GM10248 (cell line): ENCODE measurements around the gene RAD51B.

Experiments used
- CTCF ChIA-PET: fragments of 300-600 bp; sonication (Branson Sonifier 250); formaldehyde crosslinking; extraction: SDS; loops from one replicate; lab custom pipeline; 2021; ENCODE audit warnings: antibody characterized with exemption; lab: Yijun Ruan, JAX
- POLR2A ChIA-PET: fragments of 350-650 bp; sonication (Branson Sonifier 250); formaldehyde crosslinking; extraction: SDS; loops from one replicate; lab custom pipeline; 2020; ENCODE audit warnings: antibody characterized with exemption; lab: Yijun Ruan, JAX
- DNase-seq: peaks from one replicate; pipeline ENCODE4 v3.0.0; 2012; ENCODE audit errors: extremely low spot score
- CTCF ChIP-seq: IDR thresholded peaks from 2 replicates; pipeline ENCODE4 v1.5.1; 2012; ENCODE audit warnings: mild to moderate bottlenecking, low read depth; ENCODE audit errors: extremely low read depth, missing control alignments, control extremely low read depth

RAD51B gene

GRCh38 chr14:68665792-68666204 lies 846.2 kb downstream of the RAD51B start:
- no peak for DNase-seq
- ChIA-PET CTCF (interaction anchor here (0.9 to 3.5 kb wide), 9 partner anchors 12 to 722 kb away, joined by 3 to 16 read pairs (median 4); no protein-coding TSS in a partner anchor), POLR2A (no interaction called here)
- TF ChIP-seq CTCF: no peak

- no peak for DNase-seq
- CTCF ChIA-PET: interaction anchor here (1.0 to 3.5 kb wide), 6 partner anchors 12 to 178 kb away, joined by 3 to 16 read pairs (median 4); no protein-coding TSS in a partner anchor
- no peak for TF ChIP-seq CTCF
- POLR2A ChIA-PET: no interaction called here
These were observed 846.7 kb downstream of the RAD51B start for GRCh38 chr14:68666236-68666635.

- POLR2A ChIA-PET: no interaction called here
- no peak for TF ChIP-seq CTCF
- CTCF ChIA-PET: interaction anchor here (0.8 to 2.0 kb wide), 5 partner anchors 10 to 419 kb away, joined by 3 to 5 read pairs (median 4); no protein-coding TSS in a partner anchor
- no peak for DNase-seq
These were observed 847.3 kb downstream of the RAD51B start for GRCh38 chr14:68666899-68667298.

GRCh38 chr14:68667313-68667791 lies 847.8 kb downstream of the RAD51B start:
- ChIA-PET POLR2A (no interaction called here), CTCF (interaction anchor here (0.8 to 2.0 kb wide), 3 partner anchors 9 to 420 kb away, joined by 4 read pairs; no protein-coding TSS in a partner anchor)

GRCh38 chr14:68668028-68668427 lies 848.4 kb downstream of the RAD51B start:
- no peak for DNase-seq
- CTCF ChIA-PET: interaction anchor here (1.4 to 2.0 kb wide), 2 partner anchors 10 to 123 kb away, joined by 3 to 4 read pairs; no protein-coding TSS in a partner anchor
- POLR2A ChIA-PET: no interaction called here
- TF ChIP-seq CTCF: no peak

More at GRCh38 chr14:68667313-68667791, 847.8 kb downstream of the RAD51B start:
- no peak for DNase-seq
- no peak for TF ChIP-seq CTCF

GRCh38 chr14:68668531-68668930 lies 849.0 kb downstream of the RAD51B start:
- POLR2A ChIA-PET: no interaction called here
- no peak for DNase-seq
- no peak for TF ChIP-seq CTCF
- CTCF ChIA-PET: interaction anchor here (1.4 to 2.0 kb wide), 2 partner anchors 10 to 123 kb away, joined by 3 to 4 read pairs; no protein-coding TSS in a partner anchor

- TF ChIP-seq CTCF: no peak
- ChIA-PET POLR2A (no interaction called here), CTCF (interaction anchor here (1.4 to 2.0 kb wide), 2 partner anchors 9 to 122 kb away, joined by 3 to 4 read pairs; no protein-coding TSS in a partner anchor)
- no peak for DNase-seq
These were observed 849.5 kb downstream of the RAD51B start for GRCh38 chr14:68669111-68669511.
